Panc1 (cell line): ENCODE measurements around the gene SLC39A10.

ENCODE experiments used
- POLR2AphosphoS5 ChIP-seq: IDR thresholded peaks from 2 replicates; pipeline ENCODE4 v1.6.1; 2012; ENCODE audit warnings: mild to moderate bottlenecking, low read depth, low read length, moderate library complexity
- SIN3A ChIP-seq: IDR thresholded peaks from 2 replicates; pipeline ENCODE4 v1.6.1; 2012; ENCODE audit warnings: low read depth, mild to moderate bottlenecking, low read length, moderate library complexity, borderline replicate concordance; ENCODE audit not compliant: insufficient read depth
- TCF7L2 ChIP-seq: IDR thresholded peaks from 2 replicates; pipeline ENCODE4 v1.6.1; 2011; ENCODE audit warnings: mild to moderate bottlenecking, low read depth, low read length, inconsistent platforms
- TF ChIP-seq, protein P1 (sequence below): fragments of 450-650 bp; IDR thresholded peaks from 2 replicates; pipeline ENCODE4 v1.5.1; 2017; ENCODE audit warnings: mild to moderate bottlenecking
- TF ChIP-seq, protein P2 (sequence below), 2 experiments: IDR thresholded peaks; 2 replicates each; pipeline ENCODE4 v1.6.1; 2011 to 2012; ENCODE audit warnings: low read depth in 2 of 2, control low read depth in 1 of 2, low read length in 1 of 2, mild to moderate bottlenecking in 1 of 2, moderate library complexity in 1 of 2; ENCODE audit not compliant: insufficient read depth in 1 of 2

DNA sequence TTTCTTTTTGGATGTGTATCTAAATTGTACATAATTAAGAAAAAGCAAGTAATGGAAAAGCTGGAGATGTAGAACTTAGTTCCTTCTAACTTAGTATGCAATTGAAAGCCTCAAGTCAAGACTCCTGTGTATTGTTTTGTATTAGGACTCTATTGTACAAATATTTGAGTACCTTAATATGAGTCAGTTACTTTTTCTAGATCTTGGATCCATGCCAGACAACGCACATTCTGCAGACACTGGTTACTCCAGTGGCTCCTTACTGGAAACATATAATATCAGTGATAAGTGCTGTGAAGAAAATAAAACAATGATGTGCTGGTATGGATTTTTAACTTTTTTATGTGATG is 1.5 kb downstream of the SLC39A10 start:
- TF ChIP-seq POLR2AphosphoS5 (no peak), TCF7L2 (no peak), SIN3A (no peak)
- TF ChIP-seq, protein P1, sequence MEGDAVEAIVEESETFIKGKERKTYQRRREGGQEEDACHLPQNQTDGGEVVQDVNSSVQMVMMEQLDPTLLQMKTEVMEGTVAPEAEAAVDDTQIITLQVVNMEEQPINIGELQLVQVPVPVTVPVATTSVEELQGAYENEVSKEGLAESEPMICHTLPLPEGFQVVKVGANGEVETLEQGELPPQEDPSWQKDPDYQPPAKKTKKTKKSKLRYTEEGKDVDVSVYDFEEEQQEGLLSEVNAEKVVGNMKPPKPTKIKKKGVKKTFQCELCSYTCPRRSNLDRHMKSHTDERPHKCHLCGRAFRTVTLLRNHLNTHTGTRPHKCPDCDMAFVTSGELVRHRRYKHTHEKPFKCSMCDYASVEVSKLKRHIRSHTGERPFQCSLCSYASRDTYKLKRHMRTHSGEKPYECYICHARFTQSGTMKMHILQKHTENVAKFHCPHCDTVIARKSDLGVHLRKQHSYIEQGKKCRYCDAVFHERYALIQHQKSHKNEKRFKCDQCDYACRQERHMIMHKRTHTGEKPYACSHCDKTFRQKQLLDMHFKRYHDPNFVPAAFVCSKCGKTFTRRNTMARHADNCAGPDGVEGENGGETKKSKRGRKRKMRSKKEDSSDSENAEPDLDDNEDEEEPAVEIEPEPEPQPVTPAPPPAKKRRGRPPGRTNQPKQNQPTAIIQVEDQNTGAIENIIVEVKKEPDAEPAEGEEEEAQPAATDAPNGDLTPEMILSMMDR = no peak
- TF ChIP-seq, protein P2, sequence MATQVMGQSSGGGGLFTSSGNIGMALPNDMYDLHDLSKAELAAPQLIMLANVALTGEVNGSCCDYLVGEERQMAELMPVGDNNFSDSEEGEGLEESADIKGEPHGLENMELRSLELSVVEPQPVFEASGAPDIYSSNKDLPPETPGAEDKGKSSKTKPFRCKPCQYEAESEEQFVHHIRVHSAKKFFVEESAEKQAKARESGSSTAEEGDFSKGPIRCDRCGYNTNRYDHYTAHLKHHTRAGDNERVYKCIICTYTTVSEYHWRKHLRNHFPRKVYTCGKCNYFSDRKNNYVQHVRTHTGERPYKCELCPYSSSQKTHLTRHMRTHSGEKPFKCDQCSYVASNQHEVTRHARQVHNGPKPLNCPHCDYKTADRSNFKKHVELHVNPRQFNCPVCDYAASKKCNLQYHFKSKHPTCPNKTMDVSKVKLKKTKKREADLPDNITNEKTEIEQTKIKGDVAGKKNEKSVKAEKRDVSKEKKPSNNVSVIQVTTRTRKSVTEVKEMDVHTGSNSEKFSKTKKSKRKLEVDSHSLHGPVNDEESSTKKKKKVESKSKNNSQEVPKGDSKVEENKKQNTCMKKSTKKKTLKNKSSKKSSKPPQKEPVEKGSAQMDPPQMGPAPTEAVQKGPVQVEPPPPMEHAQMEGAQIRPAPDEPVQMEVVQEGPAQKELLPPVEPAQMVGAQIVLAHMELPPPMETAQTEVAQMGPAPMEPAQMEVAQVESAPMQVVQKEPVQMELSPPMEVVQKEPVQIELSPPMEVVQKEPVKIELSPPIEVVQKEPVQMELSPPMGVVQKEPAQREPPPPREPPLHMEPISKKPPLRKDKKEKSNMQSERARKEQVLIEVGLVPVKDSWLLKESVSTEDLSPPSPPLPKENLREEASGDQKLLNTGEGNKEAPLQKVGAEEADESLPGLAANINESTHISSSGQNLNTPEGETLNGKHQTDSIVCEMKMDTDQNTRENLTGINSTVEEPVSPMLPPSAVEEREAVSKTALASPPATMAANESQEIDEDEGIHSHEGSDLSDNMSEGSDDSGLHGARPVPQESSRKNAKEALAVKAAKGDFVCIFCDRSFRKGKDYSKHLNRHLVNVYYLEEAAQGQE (IDR thresholded peaks at IDR 0.05; ENCODE audit: insufficient read depth in 1 of 2, low read depth in 2 of 2, low read length in 1 of 2) = no peak
